Measurements from ENCODE around the gene MPRIP. TPM values are rescaled to one million over a fixed set of nuclear protein-coding genes. Genes with fewer than 3 reads are reported as not detected.

MPRIP gene
- total RNA-seq, 1 experiment from 2014 or later: 132 TPM

DNA sequence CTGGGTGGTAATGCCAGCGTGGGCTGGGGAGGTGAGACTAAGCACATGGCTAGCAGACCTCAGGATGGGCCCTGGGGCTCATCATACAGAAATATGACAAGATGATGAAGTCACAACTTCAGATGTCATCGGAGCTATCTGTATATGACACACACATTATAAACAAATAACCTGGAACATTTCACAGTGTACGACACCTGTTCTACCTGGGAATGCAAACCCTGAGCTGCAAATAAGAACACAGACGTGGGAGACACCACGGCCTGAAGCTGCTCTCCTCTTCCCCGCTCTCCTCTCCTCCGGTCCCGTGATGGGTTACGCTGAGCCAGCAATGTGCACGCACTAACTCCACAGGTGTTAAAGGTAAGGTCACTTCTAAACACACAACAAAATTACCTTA lies 159.0 kb downstream of the MPRIP start:
- H3K56ac ChIP-seq (ENCODE audit: insufficient read length, low read depth, low read length): no peak overlapping the region
- H3K9me3 ChIP-seq (ENCODE audit: control insufficient read depth, low read depth, low read length): no peaks in the 10 kb centered on the region
- Mint-ChIP-seq H3K27me3 (ENCODE audit: low read depth) (peaks cover 4% of the 10 kb centered on the region), H3K27ac (no peak overlapping the region), H3K36me3 (ENCODE audit: insufficient read depth in 1 of 3, low read depth in 3 of 3) (no peaks in the 10 kb centered on the region), H3K9me3 (no peaks in the 10 kb centered on the region), H3K4me1 (no peaks in the 10 kb centered on the region), H3K4me3 (no peak overlapping the region)
- H3K23me2 ChIP-seq (ENCODE audit: insufficient read length, low read depth, low read length, poor library complexity, severe bottlenecking): peaks cover 3% of the 10 kb centered on the region
- no peak overlapping the region for H2BK120ac ChIP-seq (ENCODE audit: low read depth, low read length, poor library complexity, severe bottlenecking)
- H4K8ac ChIP-seq (replicated peaks; ENCODE audit: insufficient read length, low read depth, low read length): no peak overlapping the region
- DNase-seq: no peak
- H4K20me1 ChIP-seq (ENCODE audit: control insufficient read depth, insufficient read depth, insufficient read length): no peaks in the 10 kb centered on the region
- no peak overlapping the region for H3K23ac ChIP-seq (ENCODE audit: insufficient read length, low read depth, low read length)
- no peak overlapping the region for H3K9ac ChIP-seq (ENCODE audit: extremely low read depth, insufficient read length, low read length)
- WGBS (ENCODE audit: extremely low coverage, insufficient read length, low lambda C conversion rate): no CpG with 5 or more reads among the region's 10 CpGs
- H4K91ac ChIP-seq (ENCODE audit: insufficient read length, low read depth, low read length): no peak overlapping the region
- TF ChIP-seq CTCF (conservative IDR thresholded peaks at IDR 0.05): no peak
- H3K4me2 ChIP-seq (ENCODE audit: insufficient read depth, insufficient read length, low read length): no peak overlapping the region
- H3K4me1 ChIP-seq (ENCODE audit: insufficient read depth, low read length): no peaks in the 10 kb centered on the region
- H2BK5ac ChIP-seq (ENCODE audit: insufficient read length, low read length): no peak overlapping the region
- H2BK12ac ChIP-seq (ENCODE audit: insufficient read length, low read depth, low read length): no peak overlapping the region
- no peak overlapping the region for H3K18ac ChIP-seq (ENCODE audit: insufficient read length, low read depth, low read length)
- no peak overlapping the region for H2AFZ ChIP-seq (ENCODE audit: low read length)
- H3K4ac ChIP-seq (ENCODE audit: low read depth, low read length): no peak overlapping the region
- no peak overlapping the region for H3K27ac ChIP-seq (ENCODE audit: insufficient read length, low read depth, low read length)
- H2BK20ac ChIP-seq (ENCODE audit: low read depth, low read length, poor library complexity, severe bottlenecking): no peak overlapping the region
- H3K79me1 ChIP-seq (ENCODE audit: insufficient read depth, low read depth, low read length, poor library complexity, severe bottlenecking): no peaks in the 10 kb centered on the region
- no peak overlapping the region for H3T11ph ChIP-seq (ENCODE audit: low read length)
- no peak overlapping the region for H2BK15ac ChIP-seq (ENCODE audit: low read depth, low read length)
- no peaks in the 10 kb centered on the region for H3K27me3 ChIP-seq (ENCODE audit: insufficient read depth, low read length)
- no peak overlapping the region for H4K5ac ChIP-seq (ENCODE audit: insufficient read length, low read depth, low read length)
- H3K79me2 ChIP-seq (ENCODE audit: insufficient read depth, low read length): no peaks in the 10 kb centered on the region
- H3K14ac ChIP-seq (ENCODE audit: insufficient read depth, low read length): no peak overlapping the region
- no peak overlapping the region for H2AK5ac ChIP-seq (ENCODE audit: insufficient read length, low read length)

Data from H9 (cell line).